Measurements from ENCODE around the gene SGCD. TPM values are rescaled to one million over a fixed set of nuclear protein-coding genes. Genes with fewer than 3 reads are reported as not detected.

The SGCD gene
- total RNA-seq, 1 experiment from 2014 or later = not detected

DNA sequence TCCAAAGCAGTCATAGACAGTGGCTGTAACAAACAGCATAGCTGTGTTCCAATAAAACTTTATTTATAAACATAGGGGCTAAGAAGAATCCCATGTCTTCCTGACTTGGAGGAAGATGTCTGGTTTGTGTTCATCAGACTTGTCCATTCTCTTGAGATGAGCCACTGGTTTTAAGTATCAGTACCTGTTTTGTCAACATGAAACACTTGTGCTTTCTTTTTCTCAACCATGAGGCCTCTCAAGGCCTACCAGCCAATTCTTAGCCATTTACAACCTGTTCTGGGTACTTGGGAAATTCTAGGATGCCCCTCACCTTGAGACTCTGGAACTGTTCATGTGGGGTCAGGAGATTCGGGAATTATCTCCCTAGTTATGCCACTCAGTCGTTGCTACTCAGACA lies 368.8 kb downstream of the SGCD start (continued):
- TF ChIP-seq, protein P1, sequence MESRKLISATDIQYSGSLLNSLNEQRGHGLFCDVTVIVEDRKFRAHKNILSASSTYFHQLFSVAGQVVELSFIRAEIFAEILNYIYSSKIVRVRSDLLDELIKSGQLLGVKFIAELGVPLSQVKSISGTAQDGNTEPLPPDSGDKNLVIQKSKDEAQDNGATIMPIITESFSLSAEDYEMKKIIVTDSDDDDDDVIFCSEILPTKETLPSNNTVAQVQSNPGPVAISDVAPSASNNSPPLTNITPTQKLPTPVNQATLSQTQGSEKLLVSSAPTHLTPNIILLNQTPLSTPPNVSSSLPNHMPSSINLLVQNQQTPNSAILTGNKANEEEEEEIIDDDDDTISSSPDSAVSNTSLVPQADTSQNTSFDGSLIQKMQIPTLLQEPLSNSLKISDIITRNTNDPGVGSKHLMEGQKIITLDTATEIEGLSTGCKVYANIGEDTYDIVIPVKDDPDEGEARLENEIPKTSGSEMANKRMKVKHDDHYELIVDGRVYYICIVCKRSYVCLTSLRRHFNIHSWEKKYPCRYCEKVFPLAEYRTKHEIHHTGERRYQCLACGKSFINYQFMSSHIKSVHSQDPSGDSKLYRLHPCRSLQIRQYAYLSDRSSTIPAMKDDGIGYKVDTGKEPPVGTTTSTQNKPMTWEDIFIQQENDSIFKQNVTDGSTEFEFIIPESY (IDR thresholded peaks at IDR 0.05; ENCODE audit: extremely low read depth, insufficient replicate concordance, low read length) = no peak
- TF ChIP-seq, protein P2, sequence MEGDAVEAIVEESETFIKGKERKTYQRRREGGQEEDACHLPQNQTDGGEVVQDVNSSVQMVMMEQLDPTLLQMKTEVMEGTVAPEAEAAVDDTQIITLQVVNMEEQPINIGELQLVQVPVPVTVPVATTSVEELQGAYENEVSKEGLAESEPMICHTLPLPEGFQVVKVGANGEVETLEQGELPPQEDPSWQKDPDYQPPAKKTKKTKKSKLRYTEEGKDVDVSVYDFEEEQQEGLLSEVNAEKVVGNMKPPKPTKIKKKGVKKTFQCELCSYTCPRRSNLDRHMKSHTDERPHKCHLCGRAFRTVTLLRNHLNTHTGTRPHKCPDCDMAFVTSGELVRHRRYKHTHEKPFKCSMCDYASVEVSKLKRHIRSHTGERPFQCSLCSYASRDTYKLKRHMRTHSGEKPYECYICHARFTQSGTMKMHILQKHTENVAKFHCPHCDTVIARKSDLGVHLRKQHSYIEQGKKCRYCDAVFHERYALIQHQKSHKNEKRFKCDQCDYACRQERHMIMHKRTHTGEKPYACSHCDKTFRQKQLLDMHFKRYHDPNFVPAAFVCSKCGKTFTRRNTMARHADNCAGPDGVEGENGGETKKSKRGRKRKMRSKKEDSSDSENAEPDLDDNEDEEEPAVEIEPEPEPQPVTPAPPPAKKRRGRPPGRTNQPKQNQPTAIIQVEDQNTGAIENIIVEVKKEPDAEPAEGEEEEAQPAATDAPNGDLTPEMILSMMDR (IDR thresholded peaks at IDR 0.05 in 2 of 3, conservative IDR thresholded peaks at IDR 0.05 in 1 of 3; ENCODE audit: borderline replicate concordance in 1 of 3, insufficient read depth in 1 of 3, low read depth in 2 of 3, low read length in 2 of 3) = no peak
- TF ChIP-seq JUND (IDR thresholded peaks at IDR 0.05) = no peak
- TF ChIP-seq SIN3A (IDR thresholded peaks at IDR 0.05; ENCODE audit: low read depth) = no peak

DNA sequence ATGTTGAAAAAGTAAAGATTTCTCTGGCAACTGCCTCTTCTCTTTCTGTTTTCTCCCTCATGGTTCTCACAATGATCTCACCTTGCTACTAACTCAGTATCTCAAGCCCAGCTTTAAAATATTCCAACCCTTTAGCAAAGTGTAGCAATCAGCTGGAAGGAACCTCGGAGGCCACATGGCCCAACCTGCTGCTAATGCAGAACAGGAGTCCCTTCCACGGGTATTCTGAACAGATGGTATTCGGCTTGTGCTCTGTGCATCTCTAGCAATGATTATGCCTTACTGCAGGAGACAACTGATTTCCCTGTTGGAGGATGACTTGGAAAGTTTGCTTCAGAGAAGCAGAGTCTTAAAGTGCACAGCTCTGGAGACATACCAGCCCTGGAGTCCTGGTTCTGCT lies 371.4 kb downstream of the SGCD start:
- no peak for ATAC-seq
- intact Hi-C loops (cut with micrococcal nuclease) = no loop called here
- RAD21 ChIA-PET (ENCODE audit: low non-redundant PET in 1 of 2, low total read pairs in 2 of 2, uncharacterized antibody in 2 of 2, unreplicated experiment in 2 of 2) = no interaction called here

More for the DNA sequence above, 371.4 kb downstream of the SGCD start:
- H3K4me2 ChIP-seq (ENCODE audit: low read length) = no peak overlapping the region
- CTCF ChIA-PET = no interaction called here
- no peak for TF ChIP-seq SRF (IDR thresholded peaks at IDR 0.05; ENCODE audit: low read depth)
- TF ChIP-seq, protein P3, sequence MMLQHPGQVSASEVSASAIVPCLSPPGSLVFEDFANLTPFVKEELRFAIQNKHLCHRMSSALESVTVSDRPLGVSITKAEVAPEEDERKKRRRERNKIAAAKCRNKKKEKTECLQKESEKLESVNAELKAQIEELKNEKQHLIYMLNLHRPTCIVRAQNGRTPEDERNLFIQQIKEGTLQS (IDR thresholded peaks at IDR 0.05) = no peak
- TF ChIP-seq ZNF274 (IDR thresholded peaks at IDR 0.05; ENCODE audit: low read depth, low read length) = no peak
- TF ChIP-seq EGR1 (IDR thresholded peaks at IDR 0.05; ENCODE audit: low read depth) = no peak
- TF ChIP-seq, protein P4, sequence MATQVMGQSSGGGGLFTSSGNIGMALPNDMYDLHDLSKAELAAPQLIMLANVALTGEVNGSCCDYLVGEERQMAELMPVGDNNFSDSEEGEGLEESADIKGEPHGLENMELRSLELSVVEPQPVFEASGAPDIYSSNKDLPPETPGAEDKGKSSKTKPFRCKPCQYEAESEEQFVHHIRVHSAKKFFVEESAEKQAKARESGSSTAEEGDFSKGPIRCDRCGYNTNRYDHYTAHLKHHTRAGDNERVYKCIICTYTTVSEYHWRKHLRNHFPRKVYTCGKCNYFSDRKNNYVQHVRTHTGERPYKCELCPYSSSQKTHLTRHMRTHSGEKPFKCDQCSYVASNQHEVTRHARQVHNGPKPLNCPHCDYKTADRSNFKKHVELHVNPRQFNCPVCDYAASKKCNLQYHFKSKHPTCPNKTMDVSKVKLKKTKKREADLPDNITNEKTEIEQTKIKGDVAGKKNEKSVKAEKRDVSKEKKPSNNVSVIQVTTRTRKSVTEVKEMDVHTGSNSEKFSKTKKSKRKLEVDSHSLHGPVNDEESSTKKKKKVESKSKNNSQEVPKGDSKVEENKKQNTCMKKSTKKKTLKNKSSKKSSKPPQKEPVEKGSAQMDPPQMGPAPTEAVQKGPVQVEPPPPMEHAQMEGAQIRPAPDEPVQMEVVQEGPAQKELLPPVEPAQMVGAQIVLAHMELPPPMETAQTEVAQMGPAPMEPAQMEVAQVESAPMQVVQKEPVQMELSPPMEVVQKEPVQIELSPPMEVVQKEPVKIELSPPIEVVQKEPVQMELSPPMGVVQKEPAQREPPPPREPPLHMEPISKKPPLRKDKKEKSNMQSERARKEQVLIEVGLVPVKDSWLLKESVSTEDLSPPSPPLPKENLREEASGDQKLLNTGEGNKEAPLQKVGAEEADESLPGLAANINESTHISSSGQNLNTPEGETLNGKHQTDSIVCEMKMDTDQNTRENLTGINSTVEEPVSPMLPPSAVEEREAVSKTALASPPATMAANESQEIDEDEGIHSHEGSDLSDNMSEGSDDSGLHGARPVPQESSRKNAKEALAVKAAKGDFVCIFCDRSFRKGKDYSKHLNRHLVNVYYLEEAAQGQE (IDR thresholded peaks at IDR 0.05; ENCODE audit: low read depth) = no peak
- TF ChIP-seq POLR2AphosphoS5 (IDR thresholded peaks at IDR 0.05; ENCODE audit: low read depth, low read length) = no peak
- no peak for TF ChIP-seq RAD21 (IDR thresholded peaks at IDR 0.05; ENCODE audit: low read depth)
- TF ChIP-seq, protein P1 (IDR thresholded peaks at IDR 0.05; ENCODE audit: extremely low read depth, insufficient replicate concordance, low read length) = no peak
- no peaks in the 10 kb centered on the region for H3K9me3 ChIP-seq (ENCODE audit: control insufficient read depth in 1 of 2, insufficient read depth in 1 of 2, low read depth in 1 of 2, low read length in 2 of 2)
- no peaks in the 10 kb centered on the region for H3K4me1 ChIP-seq (ENCODE audit: control insufficient read depth in 1 of 2, insufficient read depth in 2 of 2, low read length in 2 of 2)
- POLR2A ChIA-PET = no interaction called here
- no peak overlapping the region for H3K27ac ChIP-seq (ENCODE audit: low read depth, low read length)
- H4K20me1 ChIP-seq (ENCODE audit: insufficient read depth) = no peaks in the 10 kb centered on the region
- H3K36me3 ChIP-seq (ENCODE audit: control insufficient read depth in 1 of 2, insufficient read depth in 2 of 2, low read length in 2 of 2) = no peaks in the 10 kb centered on the region
- no peaks in the 10 kb centered on the region for H3K9me2 ChIP-seq (ENCODE audit: insufficient read depth)
- H2AFZ ChIP-seq (ENCODE audit: low read depth, low read length, poor library complexity, severe bottlenecking) = no peak overlapping the region
- H3K9ac ChIP-seq (ENCODE audit: low read length) = no peak overlapping the region
- H3K4me3 ChIP-seq (replicated peaks in 1 of 2; ENCODE audit: low read depth in 1 of 2, low read length in 2 of 2) = no peak overlapping the region
- H3K27me3 ChIP-seq (ENCODE audit: insufficient read depth, low read length) = no peaks in the 10 kb centered on the region
- no peak for DNase-seq (ENCODE audit: low read depth, low spot score)
- H3K79me2 ChIP-seq (ENCODE audit: insufficient read depth, low read length) = no peaks in the 10 kb centered on the region
- BruUV-seq (replicated peaks) = no TSS peak

All from HCT116 (cell line).